Fibroblast of lung (primary cell): ENCODE data around the gene NRGN. TPM values are rescaled to one million over a fixed set of nuclear protein-coding genes. Genes with fewer than 3 reads are reported as not detected.
A peak's percentile ranks its signal among the peaks of the same experiment; 100 is the strongest.

ENCODE experiments used
- DNase-seq, 2 donors: peaks; one replicate each; pipeline versions ENCODE4 v3.0.0 to v3.0.0-alpha.2; 2010; ENCODE audit warnings: low read depth in 2 of 2
- H2AFZ ChIP-seq: 2 replicates; pipeline ENCODE4 v1.5.1; 2012; ENCODE audit warnings: low read length, control low read depth, inconsistent platforms
- H3K27ac ChIP-seq: 2 replicates; pipeline ENCODE4 v1.5.1; 2011; ENCODE audit warnings: low read length, control low read depth; ENCODE audit not compliant: insufficient read depth
- H3K27me3 ChIP-seq: 2 replicates; pipeline ENCODE4 v1.5.1; 2011; ENCODE audit warnings: mild to moderate bottlenecking, low read length; ENCODE audit not compliant: control insufficient read depth, insufficient read depth
- H3K36me3 ChIP-seq: 2 replicates; pipeline ENCODE4 v1.5.1; 2011; ENCODE audit warnings: low read length; ENCODE audit not compliant: control insufficient read depth, insufficient read depth
- H3K4me1 ChIP-seq: 2 replicates; pipeline ENCODE4 v1.5.1; 2011; ENCODE audit warnings: low read length; ENCODE audit not compliant: control insufficient read depth, insufficient read depth; ENCODE audit errors: extremely low read depth
- H3K4me2 ChIP-seq: 2 replicates; pipeline ENCODE4 v1.5.1; 2011; ENCODE audit warnings: low read length, control low read depth; ENCODE audit not compliant: insufficient read depth; ENCODE audit errors: extremely low read depth
- H3K4me3 ChIP-seq, 4 experiments: fragments of 200-600 bp in 1 of 4; sonication (generic) in 1 of 4; replicated peaks in 1 of 4; 2 replicates each; pipeline ENCODE4 v1.5.1; 2011 to 2016; ENCODE audit warnings: low read length in 4 of 4, low read depth in 3 of 4, mild to moderate bottlenecking in 3 of 4, control low read depth in 2 of 4, inconsistent platforms in 1 of 4, mixed read lengths in 1 of 4; ENCODE audit not compliant: insufficient read depth in 1 of 4; ENCODE audit errors: control extremely low read depth in 1 of 4
- H3K79me2 ChIP-seq: 2 replicates; pipeline ENCODE4 v1.5.1; 2012; ENCODE audit warnings: mild to moderate bottlenecking, low read length, inconsistent platforms; ENCODE audit not compliant: control insufficient read depth, insufficient read depth
- H3K9ac ChIP-seq: 2 replicates; pipeline ENCODE4 v1.5.1; 2011; ENCODE audit warnings: mild to moderate bottlenecking, low read length, control low read depth; ENCODE audit not compliant: insufficient read depth
- H3K9me3 ChIP-seq: 2 replicates; pipeline ENCODE4 v1.5.1; 2012; ENCODE audit warnings: low read depth, low read length; ENCODE audit not compliant: control insufficient read depth, insufficient read depth
- H4K20me1 ChIP-seq: 2 replicates; pipeline ENCODE4 v1.5.1; 2011; ENCODE audit warnings: low read length; ENCODE audit not compliant: control insufficient read depth, insufficient read depth; ENCODE audit errors: extremely low read depth
- CTCF ChIP-seq, 2 donors: IDR thresholded peaks in 1 of 2; conservative IDR thresholded peaks in 1 of 2; 1 replicate in 1 of 2; 2 replicates in 1 of 2; pipeline ENCODE4 v1.5.1; 2011 to 2012; ENCODE audit warnings: low read length in 2 of 2, control low read depth in 1 of 2, inconsistent platforms in 1 of 2, low read depth in 1 of 2, mild to moderate bottlenecking in 1 of 2
- EZH2 ChIP-seq: IDR thresholded peaks from 2 replicates; pipeline ENCODE4 v1.5.1; 2012; ENCODE audit warnings: low read length, control low read depth, mild to moderate bottlenecking; ENCODE audit errors: missing control alignments
- polyA plus RNA-seq, 2 donors: library from polyadenylated mRNA; depleted of rRNA in 1 of 2; stranded (reverse) in 1 of 2; unstranded in 1 of 2; fragments of >200 nt; gene quantifications; 2 replicates each; pipeline ENCODE4 v1.2.1, GENCODE V29; 2011 to 2012; ENCODE audit warnings: missing spikeins in 1 of 2
- total RNA-seq: library from RNA; depleted of rRNA; stranded (reverse); fragments of >200 nt; gene quantifications from 2 replicates; pipeline ENCODE4 v1.2.1, GENCODE V29; 2014

The NRGN gene
- total and polyA plus RNA-seq, 2 donors (not counting 1 experiment from before 2014, with no cell fraction given), result 0.17 to 4.9 TPM

GRCh38 chr11:124752471-124753102 lies 12.8 kb downstream of the NRGN start:
- no peaks in the 10 kb centered on the region for H3K9me3 ChIP-seq
- no peak overlapping the region for H3K9ac ChIP-seq
- DNase-seq, result no peak
- H3K79me2 ChIP-seq, result no peaks in the 10 kb centered on the region
- H3K4me3 ChIP-seq, result no peak overlapping the region
- no peak overlapping the region for H3K27ac ChIP-seq
- peaks cover 16% of the 10 kb centered on the region for H3K4me1 ChIP-seq
- H3K36me3 ChIP-seq, result no peaks in the 10 kb centered on the region
- peak overlapping the region; percentile 13 for H2AFZ ChIP-seq
- no peak for TF ChIP-seq CTCF (conservative IDR thresholded peaks at IDR 0.05 in 1 of 2, IDR thresholded peaks at IDR 0.05 in 1 of 2; ENCODE audit: low read depth in 1 of 2, low read length in 2 of 2)
- TF ChIP-seq EZH2, result no peak
- no peak overlapping the region for H3K4me2 ChIP-seq
- H4K20me1 ChIP-seq, result no peaks in the 10 kb centered on the region
- peaks cover 4% of the 10 kb centered on the region for H3K27me3 ChIP-seq

GRCh38 chr11:124753205-124753604 lies 13.5 kb downstream of the NRGN start:
- no peak overlapping the region for H3K27ac ChIP-seq
- TF ChIP-seq EZH2 (no peak), CTCF (conservative IDR thresholded peaks at IDR 0.05 in 1 of 2, IDR thresholded peaks at IDR 0.05 in 1 of 2; ENCODE audit: low read depth in 1 of 2, low read length in 2 of 2) (no peak)
- H3K4me1 ChIP-seq, result peaks cover 16% of the 10 kb centered on the region
- no peak overlapping the region for H3K9ac ChIP-seq
- H3K36me3 ChIP-seq, result no peaks in the 10 kb centered on the region
- no peak overlapping the region for H3K4me3 ChIP-seq
- H4K20me1 ChIP-seq, result no peaks in the 10 kb centered on the region
- no peak for DNase-seq
- H3K27me3 ChIP-seq, result peaks cover 5% of the 10 kb centered on the region
- no peaks in the 10 kb centered on the region for H3K9me3 ChIP-seq
- H3K79me2 ChIP-seq, result no peaks in the 10 kb centered on the region
- H2AFZ ChIP-seq, result no peak overlapping the region
- H3K4me2 ChIP-seq, result no peak overlapping the region

GRCh38 chr11:124753624-124754023 lies 13.9 kb downstream of the NRGN start:
- H3K9me3 ChIP-seq, result no peaks in the 10 kb centered on the region
- H3K79me2 ChIP-seq, result no peaks in the 10 kb centered on the region
- H3K4me1 ChIP-seq, result peaks cover 16% of the 10 kb centered on the region
- no peaks in the 10 kb centered on the region for H3K36me3 ChIP-seq
- H3K4me3 ChIP-seq, result no peak overlapping the region
- H3K9ac ChIP-seq, result no peak overlapping the region
- TF ChIP-seq EZH2 (no peak), CTCF (conservative IDR thresholded peaks at IDR 0.05 in 1 of 2, IDR thresholded peaks at IDR 0.05 in 1 of 2; ENCODE audit: low read depth in 1 of 2, low read length in 2 of 2) (no peak)
- no peak overlapping the region for H3K4me2 ChIP-seq
- H4K20me1 ChIP-seq, result no peaks in the 10 kb centered on the region
- H3K27me3 ChIP-seq, result peaks cover 5% of the 10 kb centered on the region
- H3K27ac ChIP-seq, result no peak overlapping the region
- DNase-seq, result no peak
- H2AFZ ChIP-seq, result no peak overlapping the region
